ENCODE measurements around the gene ITGB3. TPM values are rescaled to one million over a fixed set of nuclear protein-coding genes. Genes with fewer than 3 reads are reported as not detected.
A peak's percentile ranks its signal among the peaks of the same experiment; 100 is the strongest.

The ITGB3 gene
- total and polyA plus RNA-seq, 2 of the 8 experiments (the other 6 are each of a cell fraction or from before 2014, with no cell fraction given) = 0.08 to 0.09 TPM

DNA sequence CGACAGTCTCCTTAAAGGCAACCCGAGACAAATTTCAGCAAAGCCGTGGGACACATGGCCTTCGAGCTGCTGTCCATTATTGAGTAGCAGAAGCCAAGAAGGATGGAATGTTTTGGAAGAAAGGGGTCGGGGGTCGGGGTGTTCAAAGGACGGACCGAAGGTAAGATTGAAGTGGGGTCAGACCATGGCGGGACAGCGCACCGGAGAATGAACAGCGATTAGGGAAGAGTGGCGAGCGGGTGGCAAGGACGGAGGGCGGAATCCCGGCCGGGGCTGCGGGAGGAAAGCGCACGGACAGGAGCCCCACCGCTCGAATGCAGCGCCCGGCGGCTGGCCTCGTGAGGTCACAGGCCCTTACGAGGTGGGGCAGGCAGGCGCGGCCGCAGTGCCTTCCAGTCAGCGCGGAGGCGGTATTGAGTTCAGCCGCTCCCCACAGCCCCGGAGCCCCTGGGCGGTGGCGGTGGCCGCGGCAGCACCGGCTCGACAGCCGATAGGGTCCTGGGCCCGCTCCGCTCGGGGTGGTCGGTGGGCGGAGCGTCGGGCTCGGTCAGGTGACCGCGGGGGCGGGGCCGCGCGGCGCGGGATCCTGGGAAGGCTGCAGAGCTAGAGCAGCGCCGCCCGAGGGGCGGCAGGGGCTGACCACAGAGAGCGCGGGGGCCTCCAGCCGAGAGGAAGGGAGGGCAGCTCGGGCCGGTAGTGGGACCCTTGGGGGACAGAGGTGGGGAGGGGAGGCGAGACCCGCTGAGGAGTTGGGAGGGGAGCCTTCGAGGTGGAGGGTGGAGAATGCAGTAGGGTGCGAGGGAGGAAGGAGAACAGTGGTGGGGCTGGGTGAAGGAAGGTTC is 70.0 kb downstream of the ITGB3 start, which contains the start of gene EFCAB13 (continued):
- TF ChIP-seq MAFK (IDR thresholded peaks at IDR 0.05; ENCODE audit: low read depth, low read length) (no peak), YY1 (IDR thresholded peaks at IDR 0.05; ENCODE audit: low read depth, low read length) (no peak), TEAD4 (IDR thresholded peaks at IDR 0.05; ENCODE audit: low read depth, low read length) (0 out of 2 replicates have a peak, but pooled peaks have one; percentile 5), RBBP5 (IDR thresholded peaks at IDR 0.05; ENCODE audit: borderline replicate concordance, low read depth, low read length) (no peak; the same call in 1 of the 2 replicates), NANOG (IDR thresholded peaks at IDR 0.05; ENCODE audit: insufficient read depth, low read depth, low read length, poor library complexity, severe bottlenecking) (no peak), RXRA (IDR thresholded peaks at IDR 0.05; ENCODE audit: insufficient read depth, low read depth, low read length) (no peak), BRCA1 (IDR thresholded peaks at IDR 0.05; ENCODE audit: low read depth, low read length) (no peak), CHD2 (IDR thresholded peaks at IDR 0.05; ENCODE audit: low read length) (peak; percentile 36; the same call in 1 of the 2 replicates), GTF2F1 (IDR thresholded peaks at IDR 0.05; ENCODE audit: borderline replicate concordance, low read depth, low read length) (no peak; the same call in 1 of the 2 replicates), NRF1 (IDR thresholded peaks at IDR 0.05; ENCODE audit: low read depth, low read length) (no peak), EZH2 (IDR thresholded peaks at IDR 0.05; ENCODE audit: low read depth, low read length, severe bottlenecking) (no peak), SIRT6 (IDR thresholded peaks at IDR 0.05; ENCODE audit: low read length) (no peak), TBP (IDR thresholded peaks at IDR 0.05; ENCODE audit: low read depth, low read length) (peak; percentile 90), SP4 (IDR thresholded peaks at IDR 0.05; ENCODE audit: low read length) (peak; percentile 93), GABPA (IDR thresholded peaks at IDR 0.05; ENCODE audit: borderline replicate concordance, insufficient read depth, low read length) (no peak), CBX8 (IDR thresholded peaks at IDR 0.05; ENCODE audit: borderline replicate concordance, low read depth, low read length) (no peak), JUND (IDR thresholded peaks at IDR 0.05; ENCODE audit: low read length) (no peak), ASH2L (IDR thresholded peaks at IDR 0.05; ENCODE audit: low read length) (peak; percentile 56), SIX5 (IDR thresholded peaks at IDR 0.05; ENCODE audit: low read depth, low read length) (no peak), CTCF (IDR thresholded peaks at IDR 0.05; ENCODE audit: control extremely low read depth in 1 of 3, insufficient read depth in 1 of 3, low read depth in 1 of 3, low read length in 3 of 3) (peak in 2 of 3 experiments; percentile 25 to 46; a peak in 2 of 4 replicates), BCL11A (IDR thresholded peaks at IDR 0.05; ENCODE audit: low read depth in 2 of 2, low read length in 2 of 2) (no peak)
- TF ChIP-seq, protein P1, sequence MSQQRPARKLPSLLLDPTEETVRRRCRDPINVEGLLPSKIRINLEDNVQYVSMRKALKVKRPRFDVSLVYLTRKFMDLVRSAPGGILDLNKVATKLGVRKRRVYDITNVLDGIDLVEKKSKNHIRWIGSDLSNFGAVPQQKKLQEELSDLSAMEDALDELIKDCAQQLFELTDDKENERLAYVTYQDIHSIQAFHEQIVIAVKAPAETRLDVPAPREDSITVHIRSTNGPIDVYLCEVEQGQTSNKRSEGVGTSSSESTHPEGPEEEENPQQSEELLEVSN (IDR thresholded peaks at IDR 0.05) = peak; percentile 98
